Endometrial microvascular endothelial cells (primary cell): Measurements from ENCODE around the gene SSR4. TPM values are rescaled to one million over a fixed set of nuclear protein-coding genes. Genes with fewer than 3 reads are reported as not detected.
"Not testable (repeated sequence)": the region's sequence is repeated elsewhere in the genome, so short reads cannot be mapped to it uniquely, and the experiment has no call there.

Source experiments
- in situ Hi-C: cut with HindIII; loops from 2 replicates; pipeline ENCODE4 v1.10.0; 2017; ENCODE audit warnings: low sequenced_read_pairs, low pct_unique_long_range_greater_than_20kb; ENCODE audit errors: inconsistent ontology term
- total RNA-seq: library from RNA; depleted of rRNA; stranded (reverse); fragments of >200 nt; gene quantifications from one replicate; pipeline ENCODE4 v1.2.3, GENCODE V29; 2015; ENCODE audit errors: inconsistent ontology term

The SSR4 gene
- total RNA-seq, 1 donor from 2014 or later, result 199 TPM

GRCh38 chrX:153800746-153801145, 6.3 kb downstream of the SSR4 start:
- in situ Hi-C loops, result no loop called here

- in situ Hi-C loops, result no loop called here
These were observed 7.2 kb downstream of the SSR4 start for GRCh38 chrX:153801669-153802068.

- in situ Hi-C loops, result no loop called here
These were observed 8.1 kb downstream of the SSR4 start for GRCh38 chrX:153802513-153803045.

GRCh38 chrX:153803211-153804099, 9.0 kb downstream of the SSR4 start:
- in situ Hi-C loops, result no loop called here

- in situ Hi-C loops, result no loop called here
These were observed 9.7 kb downstream of the SSR4 start for GRCh38 chrX:153804100-153804595.

- in situ Hi-C loops, result no loop called here
These were observed 10.2 kb downstream of the SSR4 start for GRCh38 chrX:153804621-153805020.

- in situ Hi-C loops, result no loop called here
These were observed 11.0 kb downstream of the SSR4 start for GRCh38 chrX:153805436-153805835.

GRCh38 chrX:153806999-153807575, 12.6 kb downstream of the SSR4 start:
- in situ Hi-C loops, result no loop called here

- in situ Hi-C loops, result no loop called here
These were observed 13.5 kb downstream of the SSR4 start for GRCh38 chrX:153807976-153808375.

GRCh38 chrX:153812220-153812619, 17.8 kb downstream of the SSR4 start:
- in situ Hi-C loops, result no loop called here

- in situ Hi-C loops, result no loop called here
These were observed 18.7 kb downstream of the SSR4 start for GRCh38 chrX:153813161-153813560.

- in situ Hi-C loops, result no loop called here
These were observed 20.3 kb downstream of the SSR4 start for GRCh38 chrX:153814591-153815315.

GRCh38 chrX:153816831-153817690, 22.6 kb downstream of the SSR4 start:
- in situ Hi-C loops, result no loop called here

- in situ Hi-C loops, result not testable (repeated sequence)
These were observed 23.6 kb downstream of the SSR4 start for GRCh38 chrX:153818064-153818463.

GRCh38 chrX:153818571-153819383, 24.3 kb downstream of the SSR4 start:
- in situ Hi-C loops, result no loop called here

- in situ Hi-C loops, result no loop called here
These were observed 25.0 kb downstream of the SSR4 start for GRCh38 chrX:153819384-153820040.

GRCh38 chrX:153820601-153821000, 26.1 kb downstream of the SSR4 start:
- in situ Hi-C loops, result no loop called here
